ENCODE results near the gene TNFRSF8.
A peak's percentile ranks its signal among the peaks of the same experiment; 100 is the strongest.

TNFRSF8 gene

DNA sequence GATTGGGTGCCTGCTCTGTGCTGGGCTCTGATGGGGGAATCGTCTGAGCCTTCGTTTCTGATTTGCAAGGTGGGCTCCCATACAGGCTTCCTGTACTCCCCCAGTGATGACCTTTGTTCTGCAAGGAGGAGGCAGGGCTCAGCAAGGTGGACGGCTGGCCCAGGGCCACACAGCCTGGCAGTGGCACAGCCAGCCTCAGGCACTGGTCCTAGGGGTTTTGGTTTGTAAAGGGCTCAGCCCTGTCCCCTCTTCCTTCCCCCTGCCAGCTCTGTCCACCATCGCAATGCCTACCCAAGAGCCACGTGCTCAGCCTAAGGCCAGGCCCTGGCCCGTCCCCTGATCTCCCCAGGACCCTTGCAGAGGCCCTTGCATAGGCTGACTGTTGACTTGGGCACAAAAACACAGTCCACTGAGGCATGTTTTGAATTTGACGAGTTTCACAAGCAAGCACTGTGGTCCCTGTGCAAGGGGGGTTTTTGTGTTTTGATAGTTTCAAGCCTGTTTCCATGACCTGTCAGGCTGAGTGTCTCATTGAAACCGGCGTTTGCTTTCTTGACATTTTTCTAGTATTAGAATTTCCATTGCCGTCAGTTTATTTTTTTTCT lies 64.2 kb downstream of the TNFRSF8 start:
- Histone ChIP-seq H3K36me3 (replicated peaks in 1 of 2; ENCODE audit: control insufficient read depth in 2 of 2, insufficient read depth in 2 of 2, low read length in 2 of 2) (no peaks in the 10 kb centered on the region), H3K18ac (ENCODE audit: low read length) (no peak overlapping the region), H3K23ac (ENCODE audit: low read depth, low read length, poor library complexity) (no peak overlapping the region), H3K9me3 (replicated peaks in 1 of 2; ENCODE audit: control insufficient read depth in 2 of 2, insufficient read depth in 1 of 2, low read depth in 1 of 2, low read length in 2 of 2) (no peaks in the 10 kb centered on the region), H2BK12ac (ENCODE audit: low read length) (no peak overlapping the region), H2BK15ac (ENCODE audit: low read length) (no peak overlapping the region), H3K4me3 (ENCODE audit: low read length in 2 of 2) (no peak overlapping the region), H4K8ac (ENCODE audit: low read depth, low read length) (no peak overlapping the region), H2BK120ac (ENCODE audit: low read depth, low read length) (no peak overlapping the region), H3K79me1 (ENCODE audit: low read depth, low read length) (no peaks in the 10 kb centered on the region), H3K4me2 (ENCODE audit: insufficient read depth, low read length, poor library complexity, severe bottlenecking) (no peak overlapping the region), H2AK5ac (ENCODE audit: low read depth, low read length) (no peak overlapping the region), H2AFZ (ENCODE audit: low read length) (no peak overlapping the region), H3K4ac (ENCODE audit: low read length) (no peak overlapping the region), H3K4me1 (ENCODE audit: control insufficient read depth in 2 of 2, insufficient read depth in 1 of 2, low read depth in 1 of 2, low read length in 2 of 2) (no peaks in the 10 kb centered on the region), H3K27me3 (ENCODE audit: control insufficient read depth in 3 of 3, insufficient read depth in 3 of 3, low read depth in 1 of 3, low read length in 3 of 3) (peaks cover 0 to 28% (median 0%) of the 10 kb centered on the region in 3 experiments), H3K27ac (replicated peaks; ENCODE audit: low read length) (no peak overlapping the region), H4K91ac (ENCODE audit: low read depth, low read length, poor library complexity) (no peak overlapping the region), H3K14ac (ENCODE audit: low read length) (no peak overlapping the region), H2BK5ac (ENCODE audit: low read length) (no peak overlapping the region), H3K9ac (ENCODE audit: low read depth, low read length, poor library complexity) (no peak overlapping the region)
- WGBS, 2 donors (ENCODE audit: extremely low coverage in 2 of 2, insufficient read length in 2 of 2, insufficient replicate concordance in 1 of 2): no CpG with 5 or more reads among the region's 10 CpGs
- DNase-seq (ENCODE audit: low spot score): no peak

DNA sequence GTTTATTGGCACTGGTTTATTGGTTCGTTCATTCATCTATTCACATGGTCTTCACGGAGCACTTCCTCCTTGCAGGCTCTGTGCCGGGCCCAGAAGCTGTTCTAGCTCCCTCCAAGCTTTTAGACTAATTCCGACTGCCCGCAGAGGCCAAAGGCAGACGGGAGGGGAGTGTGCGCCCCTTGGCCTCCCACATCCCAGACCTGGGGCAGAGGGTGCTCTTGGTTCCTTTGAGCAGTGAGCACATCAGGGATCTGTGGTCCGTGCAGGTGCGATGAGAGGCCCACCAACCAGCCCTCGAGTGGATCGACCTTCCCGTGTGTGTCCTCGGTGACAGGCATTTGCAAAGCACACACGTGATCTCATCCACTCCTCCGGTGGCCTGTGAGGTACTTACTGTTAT lies 65.0 kb downstream of the TNFRSF8 start:
- DNase-seq (ENCODE audit: low spot score): no peak
- H4K91ac ChIP-seq (ENCODE audit: low read depth, low read length, poor library complexity): no peak overlapping the region
- no peak overlapping the region for H3K27ac ChIP-seq (replicated peaks; ENCODE audit: low read length)
- no peak overlapping the region for H3K18ac ChIP-seq (ENCODE audit: low read length)
- H3K4me1 ChIP-seq (ENCODE audit: control insufficient read depth in 2 of 2, insufficient read depth in 1 of 2, low read depth in 1 of 2, low read length in 2 of 2): no peaks in the 10 kb centered on the region
- no peak overlapping the region for H4K8ac ChIP-seq (ENCODE audit: low read depth, low read length)
- no peaks in the 10 kb centered on the region for H3K36me3 ChIP-seq (replicated peaks in 1 of 2; ENCODE audit: control insufficient read depth in 2 of 2, insufficient read depth in 2 of 2, low read length in 2 of 2)
- H2AFZ ChIP-seq (ENCODE audit: low read length): no peak overlapping the region
- no peak overlapping the region for H3K23ac ChIP-seq (ENCODE audit: low read depth, low read length, poor library complexity)
- H2BK12ac ChIP-seq (ENCODE audit: low read length): no peak overlapping the region
- H3K79me1 ChIP-seq (ENCODE audit: low read depth, low read length): no peaks in the 10 kb centered on the region
- no peak overlapping the region for H3K4ac ChIP-seq (ENCODE audit: low read length)
- no peak overlapping the region for H3K9ac ChIP-seq (ENCODE audit: low read depth, low read length, poor library complexity)
- no peak overlapping the region for H2AK5ac ChIP-seq (ENCODE audit: low read depth, low read length)
- WGBS, 2 donors (ENCODE audit: extremely low coverage in 2 of 2, insufficient read length in 2 of 2, insufficient replicate concordance in 1 of 2): no CpG with 5 or more reads among the region's 15 CpGs
- H2BK5ac ChIP-seq (ENCODE audit: low read length): no peak overlapping the region
- no peaks in the 10 kb centered on the region for H3K9me3 ChIP-seq (replicated peaks in 1 of 2; ENCODE audit: control insufficient read depth in 2 of 2, insufficient read depth in 1 of 2, low read depth in 1 of 2, low read length in 2 of 2)
- H2BK120ac ChIP-seq (ENCODE audit: low read depth, low read length): no peak overlapping the region
- no peak overlapping the region for H3K14ac ChIP-seq (ENCODE audit: low read length)
- no peak overlapping the region for H2BK15ac ChIP-seq (ENCODE audit: low read length)
- peaks cover 0 to 28% (median 0%) of the 10 kb centered on the region in 3 experiments for H3K27me3 ChIP-seq (ENCODE audit: control insufficient read depth in 3 of 3, insufficient read depth in 3 of 3, low read depth in 1 of 3, low read length in 3 of 3)
- H3K4me2 ChIP-seq (ENCODE audit: insufficient read depth, low read length, poor library complexity, severe bottlenecking): no peak overlapping the region
- no peak overlapping the region for H3K4me3 ChIP-seq (ENCODE audit: low read length in 2 of 2)

DNA sequence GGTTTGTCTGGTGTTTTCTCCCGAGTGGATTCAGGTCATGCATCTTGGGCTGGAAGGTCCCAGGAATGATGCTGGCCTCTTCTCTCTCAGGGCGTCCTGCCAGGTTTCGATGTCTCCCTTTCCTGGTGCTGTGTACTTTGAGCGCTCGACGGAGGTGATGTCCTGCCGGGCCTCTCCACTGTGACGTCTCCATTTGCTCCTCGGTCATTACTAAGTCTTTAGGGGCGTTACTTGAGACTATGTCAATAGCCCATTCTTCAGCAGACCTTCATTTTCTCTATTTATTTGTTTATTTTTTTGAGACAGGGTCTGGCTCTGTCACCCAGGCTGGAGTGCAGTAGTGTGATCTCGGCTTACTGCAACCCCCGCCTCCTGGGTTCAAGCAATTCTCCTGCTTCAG lies 66.5 kb downstream of the TNFRSF8 start:
- H3K4me3 ChIP-seq (ENCODE audit: low read length in 2 of 2): no peak overlapping the region
- no peaks in the 10 kb centered on the region for H3K36me3 ChIP-seq (replicated peaks in 1 of 2; ENCODE audit: control insufficient read depth in 2 of 2, insufficient read depth in 2 of 2, low read length in 2 of 2)
- H3K79me1 ChIP-seq (ENCODE audit: low read depth, low read length): no peaks in the 10 kb centered on the region
- DNase-seq (ENCODE audit: low spot score): no peak
- H3K18ac ChIP-seq (ENCODE audit: low read length): no peak overlapping the region
- H3K27ac ChIP-seq (replicated peaks; ENCODE audit: low read length): no peak overlapping the region
- no peak overlapping the region for H2AK5ac ChIP-seq (ENCODE audit: low read depth, low read length)
- H3K27me3 ChIP-seq (ENCODE audit: control insufficient read depth in 3 of 3, insufficient read depth in 3 of 3, low read depth in 1 of 3, low read length in 3 of 3): peaks cover 0 to 28% (median 0%) of the 10 kb centered on the region in 3 experiments
- no peaks in the 10 kb centered on the region for H3K4me1 ChIP-seq (ENCODE audit: control insufficient read depth in 2 of 2, insufficient read depth in 1 of 2, low read depth in 1 of 2, low read length in 2 of 2)
- peak overlapping the region; percentile 8 for H3K23ac ChIP-seq (ENCODE audit: low read depth, low read length, poor library complexity)
- no peak overlapping the region for H3K4me2 ChIP-seq (ENCODE audit: insufficient read depth, low read length, poor library complexity, severe bottlenecking)
- no peak overlapping the region for H3K4ac ChIP-seq (ENCODE audit: low read length)
- WGBS, 2 donors (ENCODE audit: extremely low coverage in 2 of 2, insufficient read length in 2 of 2, insufficient replicate concordance in 1 of 2): no CpG with 5 or more reads among the region's 12 CpGs
- no peak overlapping the region for H2AFZ ChIP-seq (ENCODE audit: low read length)
- H3K9ac ChIP-seq (ENCODE audit: low read depth, low read length, poor library complexity): no peak overlapping the region
- no peak overlapping the region for H4K91ac ChIP-seq (ENCODE audit: low read depth, low read length, poor library complexity)
- H4K8ac ChIP-seq (ENCODE audit: low read depth, low read length): no peak overlapping the region
- no peak overlapping the region for H3K14ac ChIP-seq (ENCODE audit: low read length)
- no peak overlapping the region for H2BK12ac ChIP-seq (ENCODE audit: low read length)
- H3K9me3 ChIP-seq (replicated peaks in 1 of 2; ENCODE audit: control insufficient read depth in 2 of 2, insufficient read depth in 1 of 2, low read depth in 1 of 2, low read length in 2 of 2): peaks cover 0 to 3% of the 10 kb centered on the region in 2 donors
- H2BK5ac ChIP-seq (ENCODE audit: low read length): no peak overlapping the region
- H2BK120ac ChIP-seq (ENCODE audit: low read depth, low read length): no peak overlapping the region
- no peak overlapping the region for H2BK15ac ChIP-seq (ENCODE audit: low read length)

DNA sequence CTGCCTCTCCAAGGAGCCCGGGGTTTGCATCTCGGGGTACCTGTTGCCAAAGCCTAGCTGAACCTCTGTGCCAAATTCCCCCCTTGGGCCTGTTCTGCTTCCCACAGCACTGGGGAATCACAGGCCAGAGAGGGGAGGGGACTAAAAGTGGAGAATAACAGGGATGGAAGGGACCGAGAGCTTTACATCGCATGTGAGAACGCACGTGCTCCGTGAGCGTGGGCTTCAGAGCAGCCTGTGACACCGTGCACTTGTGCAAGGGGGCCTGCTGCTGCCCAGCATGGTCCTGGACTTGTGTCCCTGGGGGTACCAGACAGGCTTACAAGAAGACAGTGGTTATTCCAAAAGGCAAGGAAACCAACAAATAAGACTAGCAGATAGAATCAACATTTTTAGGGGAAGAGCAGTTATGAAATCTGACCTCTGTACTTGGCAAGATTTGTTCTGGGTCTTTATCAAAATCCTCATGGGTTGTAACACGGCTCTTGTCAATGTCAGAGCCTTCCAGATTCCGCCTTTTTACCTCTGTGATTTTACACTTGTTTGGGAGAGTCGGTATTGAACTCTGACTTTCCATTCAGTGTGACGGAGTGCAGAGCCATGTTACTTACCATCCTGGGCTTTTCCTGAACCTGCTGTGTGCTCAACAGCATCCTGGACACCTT lies 67.5 kb downstream of the TNFRSF8 start:
- Histone ChIP-seq H3K36me3 (replicated peaks in 1 of 2; ENCODE audit: control insufficient read depth in 2 of 2, insufficient read depth in 2 of 2, low read length in 2 of 2) (no peaks in the 10 kb centered on the region), H3K27me3 (ENCODE audit: control insufficient read depth in 3 of 3, insufficient read depth in 3 of 3, low read depth in 1 of 3, low read length in 3 of 3) (peaks cover 0 to 23% (median 0%) of the 10 kb centered on the region in 3 experiments), H3K4me1 (ENCODE audit: control insufficient read depth in 2 of 2, insufficient read depth in 1 of 2, low read depth in 1 of 2, low read length in 2 of 2) (no peaks in the 10 kb centered on the region), H3K18ac (ENCODE audit: low read length) (peak overlapping the region; percentile 9), H3K14ac (ENCODE audit: low read length) (no peak overlapping the region), H3K79me1 (ENCODE audit: low read depth, low read length) (no peaks in the 10 kb centered on the region), H4K91ac (ENCODE audit: low read depth, low read length, poor library complexity) (no peak overlapping the region), H3K23ac (ENCODE audit: low read depth, low read length, poor library complexity) (no peak overlapping the region), H3K9me3 (replicated peaks in 1 of 2; ENCODE audit: control insufficient read depth in 2 of 2, insufficient read depth in 1 of 2, low read depth in 1 of 2, low read length in 2 of 2) (peaks cover 0 to 3% of the 10 kb centered on the region in 2 donors), H3K4ac (ENCODE audit: low read length) (no peak overlapping the region), H2BK15ac (ENCODE audit: low read length) (no peak overlapping the region), H2BK5ac (ENCODE audit: low read length) (no peak overlapping the region), H2BK120ac (ENCODE audit: low read depth, low read length) (no peak overlapping the region), H3K4me3 (ENCODE audit: low read length in 2 of 2) (no peak overlapping the region), H2AK5ac (ENCODE audit: low read depth, low read length) (no peak overlapping the region), H2BK12ac (ENCODE audit: low read length) (no peak overlapping the region), H2AFZ (ENCODE audit: low read length) (no peak overlapping the region), H3K27ac (replicated peaks; ENCODE audit: low read length) (no peak overlapping the region), H4K8ac (ENCODE audit: low read depth, low read length) (no peak overlapping the region), H3K4me2 (ENCODE audit: insufficient read depth, low read length, poor library complexity, severe bottlenecking) (no peak overlapping the region), H3K9ac (ENCODE audit: low read depth, low read length, poor library complexity) (no peak overlapping the region)
- no peak for DNase-seq (ENCODE audit: low spot score)
- no CpG with 5 or more reads among the region's 13 CpGs for WGBS, 2 donors (ENCODE audit: extremely low coverage in 2 of 2, insufficient read length in 2 of 2, insufficient replicate concordance in 1 of 2)
